Liver (tissue), 9 donors: ENCODE measurements around the gene GMNN. TPM values are rescaled to one million over a fixed set of nuclear protein-coding genes. Genes with fewer than 3 reads are reported as not detected.

ENCODE experiments used
- DNase-seq: peaks from one replicate; pipeline ENCODE4 v3.0.0-alpha.2; 2017; ENCODE audit warnings: low spot score
- H3K27ac ChIP-seq, 2 donors: one replicate each; pipeline ENCODE4 v1.7.0; 2013; ENCODE audit warnings: inconsistent platforms in 2 of 2, low read length in 2 of 2, control low read depth in 1 of 2, low read depth in 1 of 2, mild to moderate bottlenecking in 1 of 2
- H3K27me3 ChIP-seq, 4 donors: one replicate each; pipeline versions ENCODE4 v1.6.1 to v1.7.0; 2013; ENCODE audit warnings: low read length in 3 of 4, inconsistent platforms in 1 of 4, mild to moderate bottlenecking in 1 of 4, moderate library complexity in 1 of 4; ENCODE audit not compliant: control insufficient read depth in 4 of 4, insufficient read depth in 4 of 4
- H3K36me3 ChIP-seq, 4 donors: one replicate each; pipeline versions ENCODE4 v1.6.1 to v1.7.0; 2013; ENCODE audit warnings: low read length in 3 of 4, mild to moderate bottlenecking in 3 of 4, low read depth in 1 of 4, moderate library complexity in 1 of 4; ENCODE audit not compliant: control insufficient read depth in 4 of 4, insufficient read depth in 3 of 4
- H3K4me1 ChIP-seq, 4 donors: one replicate each; pipeline versions ENCODE4 v1.6.1 to v1.7.0; 2013; ENCODE audit warnings: low read length in 3 of 4, mild to moderate bottlenecking in 3 of 4, moderate library complexity in 1 of 4; ENCODE audit not compliant: control insufficient read depth in 4 of 4, insufficient read depth in 4 of 4
- H3K4me3 ChIP-seq, 3 donors: one replicate each; pipeline versions ENCODE4 v1.6.1 to v1.7.0; 2013; ENCODE audit warnings: low read length in 3 of 3, control low read depth in 1 of 3, low read depth in 1 of 3, mild to moderate bottlenecking in 1 of 3
- H3K9ac ChIP-seq, 2 donors: one replicate each; pipeline ENCODE4 v1.7.0; 2013; ENCODE audit warnings: low read length in 2 of 2, mild to moderate bottlenecking in 2 of 2, moderate library complexity in 2 of 2, control low read depth in 1 of 2, low read depth in 1 of 2
- H3K9me3 ChIP-seq, 4 donors: one replicate each; pipeline versions ENCODE4 v1.6.1 to v1.7.0; 2013; ENCODE audit warnings: low read length in 3 of 4; ENCODE audit not compliant: control insufficient read depth in 4 of 4
- EGR1 ChIP-seq, 2 donors: IDR thresholded peaks; 2 replicates each; pipeline ENCODE4 v1.6.1; 2016 to 2018; ENCODE audit warnings: antibody characterized with exemption in 2 of 2, low read depth in 2 of 2
- FOXA1 ChIP-seq: IDR thresholded peaks from 2 replicates; pipeline ENCODE4 v1.6.1; 2016; ENCODE audit warnings: antibody characterized with exemption
- FOXA2 ChIP-seq: IDR thresholded peaks from 2 replicates; pipeline ENCODE4 v1.6.1; 2016; ENCODE audit warnings: antibody characterized with exemption
- GABPA ChIP-seq, 2 donors: IDR thresholded peaks in 1 of 2; conservative IDR thresholded peaks in 1 of 2; 2 replicates each; pipeline ENCODE4 v1.6.1; 2016; ENCODE audit warnings: antibody characterized with exemption in 2 of 2, mild to moderate bottlenecking in 1 of 2, moderate library complexity in 1 of 2
- HNF4A ChIP-seq, 2 donors: conservative IDR thresholded peaks; 2 replicates each; pipeline ENCODE4 v1.6.1; 2016; ENCODE audit warnings: antibody characterized with exemption in 2 of 2, mild to moderate bottlenecking in 2 of 2
- HNF4G ChIP-seq: IDR thresholded peaks from 2 replicates; pipeline ENCODE4 v1.6.1; 2016; ENCODE audit warnings: antibody characterized with exemption
- JUND ChIP-seq, 2 donors: IDR thresholded peaks; 2 replicates each; pipeline ENCODE4 v1.6.1; 2016; ENCODE audit warnings: antibody characterized with exemption in 2 of 2
- NR2F2 ChIP-seq: IDR thresholded peaks from 2 replicates; pipeline ENCODE4 v1.6.1; 2016; ENCODE audit warnings: antibody characterized with exemption
- RAD21 ChIP-seq, 2 donors: IDR thresholded peaks; 2 replicates each; pipeline ENCODE4 v1.6.1; 2016; ENCODE audit warnings: antibody characterized with exemption in 2 of 2, mild to moderate bottlenecking in 2 of 2
- RXRA ChIP-seq, 2 donors: IDR thresholded peaks; 2 replicates each; pipeline ENCODE4 v1.6.1; 2017 to 2018; ENCODE audit warnings: antibody characterized with exemption in 2 of 2, mild to moderate bottlenecking in 1 of 2
- SP1 ChIP-seq: IDR thresholded peaks from 2 replicates; pipeline ENCODE4 v1.6.1; 2018; ENCODE audit warnings: antibody characterized with exemption, mild to moderate bottlenecking
- TAF1 ChIP-seq: conservative IDR thresholded peaks from 2 replicates; pipeline ENCODE4 v1.6.1; 2016; ENCODE audit warnings: antibody characterized with exemption, mild to moderate bottlenecking
- YY1 ChIP-seq: IDR thresholded peaks from 2 replicates; pipeline ENCODE4 v1.6.1; 2016; ENCODE audit warnings: antibody characterized with exemption, mild to moderate bottlenecking
- WGBS: extraction: QIAGEN DNeasy Blood & Tissue Kit; methylation state at CpG from one replicate; pipeline ENCODE4 v1.1.7; 2013; 5-methylcytosine and 5-hydroxymethylcytosine counted together
- polyA plus RNA-seq, 2 donors: library from polyadenylated mRNA; stranded (reverse) in 1 of 2; unstranded in 1 of 2; fragments of 200-250 nt in 1 of 2; fragments of >200 nt in 1 of 2; fragmentation: Nextera tagmentation in 1 of 2; extraction: Ambion mirVana in 1 of 2; gene quantifications; one replicate each; pipeline versions ENCODE4 v1.2.1 to v1.2.3, GENCODE V29; 2013 to 2015
- total RNA-seq, 2 donors: library from RNA; depleted of rRNA; stranded (reverse); fragments of >200 nt; gene quantifications; one replicate each; pipeline ENCODE4 v1.2.3, GENCODE V29; 2014
- TF ChIP-seq, protein P1 (sequence below): IDR thresholded peaks from 2 replicates; pipeline ENCODE4 v1.6.1; 2016; ENCODE audit warnings: antibody characterized with exemption
- TF ChIP-seq, protein P2 (sequence below): IDR thresholded peaks from 2 replicates; pipeline ENCODE4 v1.6.1; 2016; ENCODE audit warnings: antibody characterized with exemption
- TF ChIP-seq, protein P3 (sequence below): IDR thresholded peaks from 2 replicates; pipeline ENCODE4 v1.6.1; 2016; ENCODE audit warnings: antibody characterized with exemption
- TF ChIP-seq, protein P4 (sequence below): IDR thresholded peaks from 2 replicates; pipeline ENCODE4 v1.6.1; 2016; ENCODE audit warnings: antibody characterized with exemption, mild to moderate bottlenecking
- TF ChIP-seq, protein P5 (sequence below): fragments of 150-350 bp; IDR thresholded peaks from 2 replicates; pipeline ENCODE4 v1.5.1; 2017; ENCODE audit warnings: improper control_type of control experiment, low read depth, low read length; ENCODE audit not compliant: missing input control
- donor health status: healthy.
- donor health status: healthy.
- donor health status: healthy.
- donor health status: healthy.
- donor health status: healthy.

GMNN gene
- total and polyA plus RNA-seq, 4 donors, result 8.4 to 34.9 (median 11.0) TPM

DNA sequence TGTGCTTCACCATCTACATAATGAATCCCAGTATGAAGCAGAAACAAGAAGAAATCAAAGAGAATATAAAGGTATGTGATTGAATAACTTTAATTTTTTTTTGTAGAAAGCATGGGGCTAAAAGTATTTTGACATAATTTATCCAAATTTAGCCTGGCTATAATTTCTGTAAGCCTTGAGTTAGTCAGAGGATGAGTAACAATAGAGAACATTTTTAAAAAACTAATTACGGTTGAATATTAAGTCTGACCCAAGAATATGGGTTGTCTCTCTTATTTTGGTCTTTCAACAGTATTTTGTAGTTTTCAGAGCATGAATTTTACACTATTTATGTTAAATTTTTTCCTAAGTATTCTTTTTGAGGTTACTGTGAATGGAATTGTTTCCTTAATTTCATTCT lies 2.5 kb downstream of the GMNN start:
- H3K4me3 ChIP-seq, result no peak overlapping the region
- no peak for DNase-seq
- no peak overlapping the region for H3K9ac ChIP-seq
- peaks cover 5 to 30% (median 16%) of the 10 kb centered on the region in 4 donors for H3K4me1 ChIP-seq
- no peaks in the 10 kb centered on the region for H3K9me3 ChIP-seq
- H3K36me3 ChIP-seq, result peaks cover 0 to 4% (median 2%) of the 10 kb centered on the region in 4 donors
- no peak overlapping the region for H3K27ac ChIP-seq
- no peaks in the 10 kb centered on the region for H3K27me3 ChIP-seq
- 67% methylated on average over 1 of the region's 1 CpG for WGBS
- TF ChIP-seq EGR1 (IDR thresholded peaks at IDR 0.05; ENCODE audit: low read depth in 2 of 2) (no peak), NR2F2 (no peak), SP1 (no peak), YY1 (no peak), GABPA (IDR thresholded peaks at IDR 0.05 in 1 of 2, conservative IDR thresholded peaks at IDR 0.05 in 1 of 2) (no peak), HNF4G (no peak), TAF1 (no peak), RAD21 (IDR thresholded peaks at IDR 0.05) (no peak), RXRA (IDR thresholded peaks at IDR 0.05) (no peak), FOXA2 (no peak), JUND (IDR thresholded peaks at IDR 0.05) (no peak), FOXA1 (no peak), HNF4A (conservative IDR thresholded peaks at IDR 0.05) (no peak)
- TF ChIP-seq, protein P1, sequence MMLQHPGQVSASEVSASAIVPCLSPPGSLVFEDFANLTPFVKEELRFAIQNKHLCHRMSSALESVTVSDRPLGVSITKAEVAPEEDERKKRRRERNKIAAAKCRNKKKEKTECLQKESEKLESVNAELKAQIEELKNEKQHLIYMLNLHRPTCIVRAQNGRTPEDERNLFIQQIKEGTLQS, result no peak
- TF ChIP-seq, protein P2, sequence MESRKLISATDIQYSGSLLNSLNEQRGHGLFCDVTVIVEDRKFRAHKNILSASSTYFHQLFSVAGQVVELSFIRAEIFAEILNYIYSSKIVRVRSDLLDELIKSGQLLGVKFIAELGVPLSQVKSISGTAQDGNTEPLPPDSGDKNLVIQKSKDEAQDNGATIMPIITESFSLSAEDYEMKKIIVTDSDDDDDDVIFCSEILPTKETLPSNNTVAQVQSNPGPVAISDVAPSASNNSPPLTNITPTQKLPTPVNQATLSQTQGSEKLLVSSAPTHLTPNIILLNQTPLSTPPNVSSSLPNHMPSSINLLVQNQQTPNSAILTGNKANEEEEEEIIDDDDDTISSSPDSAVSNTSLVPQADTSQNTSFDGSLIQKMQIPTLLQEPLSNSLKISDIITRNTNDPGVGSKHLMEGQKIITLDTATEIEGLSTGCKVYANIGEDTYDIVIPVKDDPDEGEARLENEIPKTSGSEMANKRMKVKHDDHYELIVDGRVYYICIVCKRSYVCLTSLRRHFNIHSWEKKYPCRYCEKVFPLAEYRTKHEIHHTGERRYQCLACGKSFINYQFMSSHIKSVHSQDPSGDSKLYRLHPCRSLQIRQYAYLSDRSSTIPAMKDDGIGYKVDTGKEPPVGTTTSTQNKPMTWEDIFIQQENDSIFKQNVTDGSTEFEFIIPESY, result no peak
- TF ChIP-seq, protein P3, sequence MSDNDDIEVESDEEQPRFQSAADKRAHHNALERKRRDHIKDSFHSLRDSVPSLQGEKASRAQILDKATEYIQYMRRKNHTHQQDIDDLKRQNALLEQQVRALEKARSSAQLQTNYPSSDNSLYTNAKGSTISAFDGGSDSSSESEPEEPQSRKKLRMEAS, result no peak
- TF ChIP-seq, protein P4, sequence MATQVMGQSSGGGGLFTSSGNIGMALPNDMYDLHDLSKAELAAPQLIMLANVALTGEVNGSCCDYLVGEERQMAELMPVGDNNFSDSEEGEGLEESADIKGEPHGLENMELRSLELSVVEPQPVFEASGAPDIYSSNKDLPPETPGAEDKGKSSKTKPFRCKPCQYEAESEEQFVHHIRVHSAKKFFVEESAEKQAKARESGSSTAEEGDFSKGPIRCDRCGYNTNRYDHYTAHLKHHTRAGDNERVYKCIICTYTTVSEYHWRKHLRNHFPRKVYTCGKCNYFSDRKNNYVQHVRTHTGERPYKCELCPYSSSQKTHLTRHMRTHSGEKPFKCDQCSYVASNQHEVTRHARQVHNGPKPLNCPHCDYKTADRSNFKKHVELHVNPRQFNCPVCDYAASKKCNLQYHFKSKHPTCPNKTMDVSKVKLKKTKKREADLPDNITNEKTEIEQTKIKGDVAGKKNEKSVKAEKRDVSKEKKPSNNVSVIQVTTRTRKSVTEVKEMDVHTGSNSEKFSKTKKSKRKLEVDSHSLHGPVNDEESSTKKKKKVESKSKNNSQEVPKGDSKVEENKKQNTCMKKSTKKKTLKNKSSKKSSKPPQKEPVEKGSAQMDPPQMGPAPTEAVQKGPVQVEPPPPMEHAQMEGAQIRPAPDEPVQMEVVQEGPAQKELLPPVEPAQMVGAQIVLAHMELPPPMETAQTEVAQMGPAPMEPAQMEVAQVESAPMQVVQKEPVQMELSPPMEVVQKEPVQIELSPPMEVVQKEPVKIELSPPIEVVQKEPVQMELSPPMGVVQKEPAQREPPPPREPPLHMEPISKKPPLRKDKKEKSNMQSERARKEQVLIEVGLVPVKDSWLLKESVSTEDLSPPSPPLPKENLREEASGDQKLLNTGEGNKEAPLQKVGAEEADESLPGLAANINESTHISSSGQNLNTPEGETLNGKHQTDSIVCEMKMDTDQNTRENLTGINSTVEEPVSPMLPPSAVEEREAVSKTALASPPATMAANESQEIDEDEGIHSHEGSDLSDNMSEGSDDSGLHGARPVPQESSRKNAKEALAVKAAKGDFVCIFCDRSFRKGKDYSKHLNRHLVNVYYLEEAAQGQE, result no peak
- TF ChIP-seq, protein P5, sequence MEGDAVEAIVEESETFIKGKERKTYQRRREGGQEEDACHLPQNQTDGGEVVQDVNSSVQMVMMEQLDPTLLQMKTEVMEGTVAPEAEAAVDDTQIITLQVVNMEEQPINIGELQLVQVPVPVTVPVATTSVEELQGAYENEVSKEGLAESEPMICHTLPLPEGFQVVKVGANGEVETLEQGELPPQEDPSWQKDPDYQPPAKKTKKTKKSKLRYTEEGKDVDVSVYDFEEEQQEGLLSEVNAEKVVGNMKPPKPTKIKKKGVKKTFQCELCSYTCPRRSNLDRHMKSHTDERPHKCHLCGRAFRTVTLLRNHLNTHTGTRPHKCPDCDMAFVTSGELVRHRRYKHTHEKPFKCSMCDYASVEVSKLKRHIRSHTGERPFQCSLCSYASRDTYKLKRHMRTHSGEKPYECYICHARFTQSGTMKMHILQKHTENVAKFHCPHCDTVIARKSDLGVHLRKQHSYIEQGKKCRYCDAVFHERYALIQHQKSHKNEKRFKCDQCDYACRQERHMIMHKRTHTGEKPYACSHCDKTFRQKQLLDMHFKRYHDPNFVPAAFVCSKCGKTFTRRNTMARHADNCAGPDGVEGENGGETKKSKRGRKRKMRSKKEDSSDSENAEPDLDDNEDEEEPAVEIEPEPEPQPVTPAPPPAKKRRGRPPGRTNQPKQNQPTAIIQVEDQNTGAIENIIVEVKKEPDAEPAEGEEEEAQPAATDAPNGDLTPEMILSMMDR, result no peak
